Stomach (tissue), 4 donors: ENCODE data around the gene CD164L2.

ENCODE experiments used
- CTCF ChIP-seq, 7 experiments: fragments of 450-650 bp in 4 of 7; fragments of 200-600 bp in 3 of 7; sonication (generic) in 3 of 7; IDR thresholded peaks; one replicate each; pipeline ENCODE4 v1.5.1; 2016 to 2019; ENCODE audit warnings: antibody characterized with exemption in 7 of 7, control low read depth in 2 of 7, mild to moderate bottlenecking in 1 of 7
- EP300 ChIP-seq: sonication (generic); formaldehyde crosslinking; IDR thresholded peaks from one replicate; pipeline ENCODE4 v1.6.1; 2017; ENCODE audit warnings: antibody characterized with exemption
- POLR2A ChIP-seq, 4 donors: fragments of 450-650 bp; IDR thresholded peaks; one replicate each; pipeline ENCODE4 v1.6.1; 2016; ENCODE audit warnings: antibody characterized with exemption in 4 of 4, control low read depth in 2 of 4, mild to moderate bottlenecking in 1 of 4, moderate library complexity in 1 of 4
- POLR2AphosphoS5 ChIP-seq, 3 donors: sonication (generic); formaldehyde crosslinking; IDR thresholded peaks; one replicate each; pipeline ENCODE4 v1.6.1; 2016; ENCODE audit warnings: antibody characterized with exemption in 3 of 3

DNA sequence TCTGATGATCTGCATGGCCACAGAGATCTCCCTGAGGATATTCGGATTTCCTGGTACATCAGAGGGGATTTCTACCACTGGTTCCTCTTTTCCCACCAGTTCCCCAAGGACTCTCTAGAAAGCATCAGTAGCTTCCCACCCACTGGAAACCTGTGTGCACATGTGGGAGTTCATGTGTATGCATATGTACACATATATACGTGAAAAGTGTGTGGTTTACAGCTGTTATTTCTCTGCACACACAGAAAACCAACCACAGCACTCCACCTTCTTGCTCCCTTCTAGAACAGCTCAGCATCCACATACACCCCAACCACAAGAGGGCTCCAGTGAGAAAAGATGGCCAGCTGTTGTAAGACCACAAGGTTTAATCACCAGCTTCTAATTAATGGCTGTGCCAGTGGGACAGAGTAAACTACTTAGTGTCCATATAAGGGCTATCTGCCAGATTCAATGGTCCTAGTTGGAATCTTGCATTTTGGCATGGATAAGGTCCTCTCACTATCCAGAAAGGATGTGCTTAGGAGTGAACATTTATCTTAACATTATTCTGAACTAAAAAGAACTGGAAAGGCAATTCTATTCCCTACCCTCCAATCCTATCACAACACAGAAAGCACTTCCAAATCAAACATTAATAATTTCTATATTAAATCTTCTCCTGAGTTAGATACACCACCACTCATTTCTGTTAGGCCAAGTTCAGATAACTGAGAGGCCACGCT lies 33.4 kb upstream of the CD164L2 start:
- TF ChIP-seq CTCF (IDR thresholded peaks at IDR 0.05): peak in 5 of 7 experiments; percentile 41 to 67 (median 58)
- no peak for TF ChIP-seq EP300
- TF ChIP-seq POLR2A (IDR thresholded peaks at IDR 0.05): no peak
- TF ChIP-seq POLR2AphosphoS5 (IDR thresholded peaks at IDR 0.05): peak in 2 of 3 donors; percentile 16 to 51
